GM23338 (cell line): ENCODE data around the gene DIPK1A. TPM values are rescaled to one million over a fixed set of nuclear protein-coding genes. Genes with fewer than 3 reads are reported as not detected.
A peak's percentile ranks its signal among the peaks of the same experiment; 100 is the strongest.

ENCODE experiments used
- ATAC-seq: fragments of 200-7000 bp; cut with Tn5 transposase; 3 replicates; pipeline ENCODE4 v1.9.1; 2020
- DNase-seq: peaks from one replicate; pipeline ENCODE4 v3.0.0-alpha.2; 2015; ENCODE audit warnings: low spot score
- H2AFZ ChIP-seq: fragments of 200-600 bp; sonication (generic); 2 replicates; pipeline ENCODE4 v1.8.0; 2016; ENCODE audit warnings: antibody characterized with exemption, mild to moderate bottlenecking, moderate library complexity
- H3F3A ChIP-seq: fragments of 200-600 bp; sonication (generic); replicated peaks from 2 replicates; pipeline ENCODE4 v1.8.0; 2017; ENCODE audit warnings: antibody characterized with exemption, mixed run types, low read depth
- H3K27ac ChIP-seq: fragments of 200-600 bp; sonication (generic); 2 replicates; pipeline ENCODE4 v1.6.1; 2016; ENCODE audit warnings: low read depth
- H3K27me3 ChIP-seq: fragments of 200-600 bp; sonication (generic); 2 replicates; pipeline ENCODE4 v1.8.0; 2016; ENCODE audit warnings: mild to moderate bottlenecking, mixed run types, moderate library complexity; ENCODE audit not compliant: insufficient read depth
- H3K36me3 ChIP-seq: fragments of 200-600 bp; sonication (generic); 2 replicates; pipeline ENCODE4 v1.8.0; 2016; ENCODE audit warnings: mild to moderate bottlenecking; ENCODE audit not compliant: insufficient read depth
- H3K4me1 ChIP-seq: fragments of 200-600 bp; sonication (generic); 2 replicates; pipeline ENCODE4 v1.8.0; 2016; ENCODE audit warnings: mild to moderate bottlenecking, moderate library complexity; ENCODE audit not compliant: insufficient read depth
- H3K4me2 ChIP-seq: fragments of 200-600 bp; sonication (generic); 2 replicates; pipeline ENCODE4 v1.7.1; 2017; ENCODE audit warnings: mixed run types
- H3K4me3 ChIP-seq: fragments of 200-600 bp; sonication (generic); 2 replicates; pipeline ENCODE4 v1.6.1; 2016; ENCODE audit warnings: mixed run types
- H3K79me2 ChIP-seq: fragments of 200-600 bp; sonication (generic); replicated peaks from 2 replicates; pipeline ENCODE4 v1.8.0; 2017; ENCODE audit warnings: mild to moderate bottlenecking; ENCODE audit not compliant: insufficient read depth
- H3K9me2 ChIP-seq: fragments of 200-600 bp; sonication (generic); 2 replicates; pipeline ENCODE4 v1.8.0; 2017; ENCODE audit not compliant: insufficient read depth
- H4K20me1 ChIP-seq: fragments of 200-600 bp; sonication (generic); replicated peaks from 2 replicates; pipeline ENCODE4 v1.8.0; 2017; ENCODE audit warnings: mild to moderate bottlenecking; ENCODE audit not compliant: insufficient read depth
- H3K27ac Mint-ChIP-seq: 2 replicates; pipeline ENCODE4 v1.8.0; 2020; ENCODE audit warnings: inconsistent platforms, mild to moderate bottlenecking, moderate library complexity, mixed read lengths
- H3K27me3 Mint-ChIP-seq: 3 replicates; pipeline ENCODE4 v1.8.0; 2022; ENCODE audit warnings: low read depth, mild to moderate bottlenecking, moderate library complexity, mixed read lengths, inconsistent platforms; ENCODE audit not compliant: insufficient read depth, poor library complexity
- H3K36me3 Mint-ChIP-seq: 3 replicates; pipeline ENCODE4 v1.8.0; 2021; ENCODE audit warnings: low read depth, mild to moderate bottlenecking, inconsistent platforms, moderate library complexity, mixed read lengths
- H3K4me1 Mint-ChIP-seq: 3 replicates; pipeline ENCODE4 v1.8.0; 2020; ENCODE audit warnings: mild to moderate bottlenecking, inconsistent platforms, mixed read lengths
- H3K4me3 Mint-ChIP-seq: 3 replicates; pipeline ENCODE4 v1.8.0; 2021; ENCODE audit warnings: moderate library complexity, mild to moderate bottlenecking, inconsistent platforms, mixed read lengths
- H3K9me3 Mint-ChIP-seq: 3 replicates; pipeline ENCODE4 v1.8.0; 2020; ENCODE audit warnings: moderate library complexity, mild to moderate bottlenecking, inconsistent platforms, mixed read lengths
- CREB1 ChIP-seq: fragments of 250-450 bp; sonication (Bioruptor Pico); IDR thresholded peaks from 2 replicates; pipeline ENCODE4 v1.5.0; 2020; ENCODE audit warnings: low read depth, mild to moderate bottlenecking, moderate library complexity
- ETS1 ChIP-seq: IDR thresholded peaks from 2 replicates; pipeline ENCODE4 v1.6.1; 2016; ENCODE audit warnings: antibody characterized with exemption
- EZH2 ChIP-seq: fragments of 200-600 bp; sonication (generic); IDR thresholded peaks from one replicate; pipeline ENCODE4 v1.8.0; 2017; ENCODE audit warnings: antibody characterized with exemption, mild to moderate bottlenecking, low read depth; ENCODE audit not compliant: unreplicated experiment
- EZH2phosphoT487 ChIP-seq: fragments of 200-600 bp; sonication (generic); IDR thresholded peaks from one replicate; pipeline ENCODE4 v1.8.1; 2018; ENCODE audit warnings: antibody characterized with exemption; ENCODE audit not compliant: unreplicated experiment
- JUNB ChIP-seq: IDR thresholded peaks from one replicate; pipeline ENCODE4 v1.6.1; 2016; ENCODE audit warnings: antibody characterized with exemption; ENCODE audit not compliant: unreplicated experiment
- NANOG ChIP-seq: IDR thresholded peaks from 2 replicates; pipeline ENCODE4 v1.6.1; 2016; ENCODE audit warnings: antibody characterized with exemption, borderline replicate concordance
- POLR2AphosphoS5 ChIP-seq: IDR thresholded peaks from 2 replicates; pipeline ENCODE4 v1.6.1; 2016; ENCODE audit warnings: antibody characterized with exemption, low read depth
- STAT1 ChIP-seq: IDR thresholded peaks from one replicate; pipeline ENCODE4 v1.6.1; 2016; ENCODE audit warnings: antibody characterized with exemption; ENCODE audit not compliant: unreplicated experiment
- ZNF114 ChIP-seq: fragments of 250-450 bp; sonication (Bioruptor Pico); IDR thresholded peaks from 2 replicates; pipeline ENCODE4 v1.5.0; 2020; ENCODE audit warnings: mild to moderate bottlenecking, moderate library complexity
- ZNF331 ChIP-seq: fragments of 250-450 bp; sonication (Bioruptor Pico); IDR thresholded peaks from 2 replicates; pipeline ENCODE4 v1.5.0; 2020; ENCODE audit warnings: low read depth, mild to moderate bottlenecking, moderate library complexity
- ZNF462 ChIP-seq: fragments of 250-450 bp; sonication (Bioruptor Pico); IDR thresholded peaks from 2 replicates; pipeline ENCODE4 v1.5.0; 2020; ENCODE audit warnings: mild to moderate bottlenecking, moderate library complexity
- polyA plus RNA-seq: library from polyadenylated mRNA; unstranded; fragments of >200 nt; fragmentation: Nextera tagmentation; extraction: Ambion mirVana; gene quantifications from 2 replicates; pipeline ENCODE4 v1.2.1, GENCODE V29; 2016
- total RNA-seq: library from RNA; depleted of rRNA; stranded (reverse); fragments of >200 nt; shearing (Covaris generic); gene quantifications from 2 replicates; pipeline ENCODE4 v1.2.3, GENCODE V29; 2014
- TF ChIP-seq, protein P1 (sequence below), 2 experiments: fragments of 200-600 bp in 1 of 2; sonication (generic) in 1 of 2; conservative IDR thresholded peaks; 2 replicates each; pipeline versions ENCODE4 v1.5.1 to v1.6.1; 2016 to 2017; ENCODE audit warnings: antibody characterized with exemption in 2 of 2, low read depth in 2 of 2, mild to moderate bottlenecking in 2 of 2, moderate library complexity in 1 of 2
- TF ChIP-seq, protein P2 (sequence below): IDR thresholded peaks from one replicate; pipeline ENCODE4 v1.6.1; 2018; ENCODE audit warnings: antibody characterized with exemption; ENCODE audit not compliant: unreplicated experiment

DIPK1A gene
- total and polyA plus RNA-seq, 2 experiments from 2014 or later, result 4.8 to 6.1 TPM

DNA sequence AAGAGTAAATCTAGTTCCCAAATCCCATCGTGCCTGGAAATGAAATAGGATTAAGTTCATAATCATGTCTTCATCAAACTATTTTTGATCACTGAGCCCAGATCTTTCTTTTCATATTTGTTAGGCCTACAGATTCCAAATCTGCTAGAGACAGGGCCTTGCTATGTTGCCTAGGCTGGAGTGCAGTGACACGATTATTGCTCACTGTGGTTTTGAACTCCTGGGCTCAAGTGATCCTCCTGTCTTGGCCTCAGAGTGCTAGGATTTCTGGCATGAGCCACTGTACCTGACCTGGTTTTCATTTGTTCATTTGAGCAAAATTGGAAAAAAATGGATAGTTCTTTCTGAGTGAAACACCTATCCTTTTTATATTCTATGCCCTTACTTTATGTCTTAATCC, 28.0 kb upstream of the DIPK1A start:
- H3K27ac ChIP-seq, result no peak overlapping the region
- no peak for ATAC-seq
- 0 out of 2 replicates have a peak overlapping the region, but pooled peaks have one; percentile 40 for H2AFZ ChIP-seq
- H3K4me3 ChIP-seq, result no peak overlapping the region
- no peak for DNase-seq
- Mint-ChIP-seq H3K36me3 (no peaks in the 10 kb centered on the region), H3K4me1 (peaks cover 3% of the 10 kb centered on the region; the same call in 2 of the 3 replicates), H3K9me3 (no peaks in the 10 kb centered on the region), H3K27ac (no peak overlapping the region), H3K4me3 (no peak overlapping the region), H3K27me3 (peaks cover 2% of the 10 kb centered on the region)
- no peaks in the 10 kb centered on the region for H3K27me3 ChIP-seq
- no peaks in the 10 kb centered on the region for H3F3A ChIP-seq
- no peaks in the 10 kb centered on the region for H3K9me2 ChIP-seq
- H3K4me1 ChIP-seq, result no peaks in the 10 kb centered on the region
- H3K79me2 ChIP-seq, result no peaks in the 10 kb centered on the region
- TF ChIP-seq JUNB, result no peak
- TF ChIP-seq CREB1 (CRISPR knock-in tag), result no peak
- TF ChIP-seq EZH2, result no peak
- TF ChIP-seq ZNF462 (CRISPR knock-in tag), result no peak
- TF ChIP-seq STAT1, result no peak
- TF ChIP-seq, protein P1, sequence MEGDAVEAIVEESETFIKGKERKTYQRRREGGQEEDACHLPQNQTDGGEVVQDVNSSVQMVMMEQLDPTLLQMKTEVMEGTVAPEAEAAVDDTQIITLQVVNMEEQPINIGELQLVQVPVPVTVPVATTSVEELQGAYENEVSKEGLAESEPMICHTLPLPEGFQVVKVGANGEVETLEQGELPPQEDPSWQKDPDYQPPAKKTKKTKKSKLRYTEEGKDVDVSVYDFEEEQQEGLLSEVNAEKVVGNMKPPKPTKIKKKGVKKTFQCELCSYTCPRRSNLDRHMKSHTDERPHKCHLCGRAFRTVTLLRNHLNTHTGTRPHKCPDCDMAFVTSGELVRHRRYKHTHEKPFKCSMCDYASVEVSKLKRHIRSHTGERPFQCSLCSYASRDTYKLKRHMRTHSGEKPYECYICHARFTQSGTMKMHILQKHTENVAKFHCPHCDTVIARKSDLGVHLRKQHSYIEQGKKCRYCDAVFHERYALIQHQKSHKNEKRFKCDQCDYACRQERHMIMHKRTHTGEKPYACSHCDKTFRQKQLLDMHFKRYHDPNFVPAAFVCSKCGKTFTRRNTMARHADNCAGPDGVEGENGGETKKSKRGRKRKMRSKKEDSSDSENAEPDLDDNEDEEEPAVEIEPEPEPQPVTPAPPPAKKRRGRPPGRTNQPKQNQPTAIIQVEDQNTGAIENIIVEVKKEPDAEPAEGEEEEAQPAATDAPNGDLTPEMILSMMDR (conservative IDR thresholded peaks at IDR 0.05; ENCODE audit: low read depth in 2 of 2), result no peak
- TF ChIP-seq NANOG, result no peak
- no peak for TF ChIP-seq ZNF331 (CRISPR knock-in tag)
- no peak for TF ChIP-seq ZNF114 (CRISPR knock-in tag)
- TF ChIP-seq ETS1, result no peak
- no peak for TF ChIP-seq EZH2phosphoT487
- TF ChIP-seq, protein P2, sequence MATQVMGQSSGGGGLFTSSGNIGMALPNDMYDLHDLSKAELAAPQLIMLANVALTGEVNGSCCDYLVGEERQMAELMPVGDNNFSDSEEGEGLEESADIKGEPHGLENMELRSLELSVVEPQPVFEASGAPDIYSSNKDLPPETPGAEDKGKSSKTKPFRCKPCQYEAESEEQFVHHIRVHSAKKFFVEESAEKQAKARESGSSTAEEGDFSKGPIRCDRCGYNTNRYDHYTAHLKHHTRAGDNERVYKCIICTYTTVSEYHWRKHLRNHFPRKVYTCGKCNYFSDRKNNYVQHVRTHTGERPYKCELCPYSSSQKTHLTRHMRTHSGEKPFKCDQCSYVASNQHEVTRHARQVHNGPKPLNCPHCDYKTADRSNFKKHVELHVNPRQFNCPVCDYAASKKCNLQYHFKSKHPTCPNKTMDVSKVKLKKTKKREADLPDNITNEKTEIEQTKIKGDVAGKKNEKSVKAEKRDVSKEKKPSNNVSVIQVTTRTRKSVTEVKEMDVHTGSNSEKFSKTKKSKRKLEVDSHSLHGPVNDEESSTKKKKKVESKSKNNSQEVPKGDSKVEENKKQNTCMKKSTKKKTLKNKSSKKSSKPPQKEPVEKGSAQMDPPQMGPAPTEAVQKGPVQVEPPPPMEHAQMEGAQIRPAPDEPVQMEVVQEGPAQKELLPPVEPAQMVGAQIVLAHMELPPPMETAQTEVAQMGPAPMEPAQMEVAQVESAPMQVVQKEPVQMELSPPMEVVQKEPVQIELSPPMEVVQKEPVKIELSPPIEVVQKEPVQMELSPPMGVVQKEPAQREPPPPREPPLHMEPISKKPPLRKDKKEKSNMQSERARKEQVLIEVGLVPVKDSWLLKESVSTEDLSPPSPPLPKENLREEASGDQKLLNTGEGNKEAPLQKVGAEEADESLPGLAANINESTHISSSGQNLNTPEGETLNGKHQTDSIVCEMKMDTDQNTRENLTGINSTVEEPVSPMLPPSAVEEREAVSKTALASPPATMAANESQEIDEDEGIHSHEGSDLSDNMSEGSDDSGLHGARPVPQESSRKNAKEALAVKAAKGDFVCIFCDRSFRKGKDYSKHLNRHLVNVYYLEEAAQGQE, result no peak
- TF ChIP-seq POLR2AphosphoS5, result no peak
- H4K20me1 ChIP-seq, result no peaks in the 10 kb centered on the region; the same call in 1 of the 2 replicates
- H3K4me2 ChIP-seq, result no peak overlapping the region
- H3K36me3 ChIP-seq, result no peaks in the 10 kb centered on the region
